Keratinocyte (primary cell): ENCODE measurements around the gene CEP120. TPM values are rescaled to one million over a fixed set of nuclear protein-coding genes. Genes with fewer than 3 reads are reported as not detected.

Source experiments
- DNase-seq: peaks from one replicate; pipeline ENCODE4 v3.0.0-alpha.2; 2011; ENCODE audit warnings: low read depth, missing footprints, low spot score
- FAIRE-seq: peaks from 2 replicates; lab custom pipeline; 2011; peaks lifted over from hg19 to GRCh38; lab: Jason Lieb, UNC
- H2AFZ ChIP-seq: 2 replicates; pipeline ENCODE4 v1.6.0; 2012; ENCODE audit warnings: low read length, control low read depth, inconsistent platforms; ENCODE audit not compliant: control insufficient read depth
- H3K27ac ChIP-seq: 2 replicates; pipeline ENCODE4 v1.5.1; 2011; ENCODE audit warnings: low read length; ENCODE audit not compliant: control insufficient read depth, insufficient read depth
- H3K27me3 ChIP-seq: 3 replicates; pipeline ENCODE4 v1.6.0; 2011; ENCODE audit warnings: low read length; ENCODE audit not compliant: control insufficient read depth, insufficient read depth; ENCODE audit errors: extremely low read depth
- H3K36me3 ChIP-seq, 2 experiments: 2 replicates in 1 of 2; 3 replicates in 1 of 2; pipeline ENCODE4 v1.5.1; 2011; ENCODE audit warnings: low read length in 2 of 2, mild to moderate bottlenecking in 1 of 2; ENCODE audit not compliant: control insufficient read depth in 2 of 2, insufficient read depth in 2 of 2; ENCODE audit errors: extremely low read depth in 1 of 2
- H3K4me1 ChIP-seq: 3 replicates; pipeline ENCODE4 v1.5.1; 2011; ENCODE audit warnings: low read length; ENCODE audit not compliant: control insufficient read depth, insufficient read depth; ENCODE audit errors: extremely low read depth
- H3K4me2 ChIP-seq: 3 replicates; pipeline ENCODE4 v1.6.0; 2011; ENCODE audit warnings: low read depth, low read length; ENCODE audit not compliant: control insufficient read depth, insufficient read depth; ENCODE audit errors: extremely low read depth
- H3K4me3 ChIP-seq, 3 experiments: fragments of 200-600 bp in 1 of 3; sonication (generic) in 1 of 3; 2 replicates in 2 of 3; 3 replicates in 1 of 3; pipeline ENCODE4 v1.5.1; 2011 to 2016; ENCODE audit warnings: low read length in 3 of 3, mild to moderate bottlenecking in 3 of 3, control low read depth in 2 of 3, inconsistent platforms in 1 of 3, low read depth in 1 of 3, mixed read lengths in 1 of 3, mixed run types in 1 of 3, moderate library complexity in 1 of 3; ENCODE audit not compliant: control insufficient read depth in 2 of 3, insufficient read depth in 2 of 3; ENCODE audit errors: extremely low read depth in 1 of 3
- H3K79me2 ChIP-seq: 2 replicates; pipeline ENCODE4 v1.6.0; 2012; ENCODE audit warnings: low read length; ENCODE audit not compliant: control insufficient read depth, insufficient read depth
- H3K9ac ChIP-seq: 3 replicates; pipeline ENCODE4 v1.6.0; 2011; ENCODE audit warnings: low read length; ENCODE audit not compliant: control insufficient read depth, insufficient read depth; ENCODE audit errors: extremely low read depth
- H3K9me1 ChIP-seq: 3 replicates; pipeline ENCODE4 v1.6.0; 2011; ENCODE audit warnings: low read length; ENCODE audit not compliant: control insufficient read depth, insufficient read depth; ENCODE audit errors: extremely low read depth
- H3K9me3 ChIP-seq: 2 replicates; pipeline ENCODE4 v1.5.1; 2012; ENCODE audit warnings: low read depth, low read length; ENCODE audit not compliant: control insufficient read depth
- H4K20me1 ChIP-seq: 3 replicates; pipeline ENCODE4 v1.6.0; 2011; ENCODE audit warnings: low read length; ENCODE audit not compliant: control insufficient read depth, insufficient read depth; ENCODE audit errors: extremely low read depth
- CTCF ChIP-seq, 3 experiments: IDR thresholded peaks in 1 of 3; conservative IDR thresholded peaks in 1 of 3; optimal IDR thresholded peaks in 1 of 3; 2 replicates in 2 of 3; 3 replicates in 1 of 3; pipeline versions ENCODE3 to v1.5.1; 2011; ENCODE audit warnings: low read length in 3 of 3, mild to moderate bottlenecking in 3 of 3, moderate library complexity in 2 of 3, control low read depth in 1 of 3, inconsistent platforms in 1 of 3; ENCODE audit not compliant: insufficient read depth in 2 of 3; ENCODE audit errors: extremely low read depth in 1 of 3
- EZH2 ChIP-seq: IDR thresholded peaks from one replicate; pipeline ENCODE4 v1.6.1; 2012; ENCODE audit warnings: inconsistent platforms, mild to moderate bottlenecking, low read length, moderate library complexity
- dilution Hi-C: fragments of 300-500 bp; cut with MboI; formaldehyde crosslinking; loops from one replicate; pipeline ENCODE4 v1.7.0; 2020; ENCODE audit warnings: low sequenced_read_pairs; ENCODE audit not compliant: extremely low pct_ligation_motif_present
- polyA plus RNA-seq, 5 experiments: library from polyadenylated mRNA; depleted of rRNA in 3 of 5; stranded (reverse) in 3 of 5; stranded (forward) in 1 of 5; unstranded in 1 of 5; fragments of >200 nt; gene quantifications; 1 replicate in 1 of 5; 2 replicates in 3 of 5; 3 replicates in 1 of 5; pipeline versions ENCODE4 v1.2.1 to v1.2.3, GENCODE V29; 2011 to 2012; ENCODE audit warnings: missing spikeins in 2 of 5, low read depth in 1 of 5, low replicate concordance in 1 of 5

Gene CEP120
- polyA plus RNA-seq, 1 donor (not counting 4 experiments of a cell fraction or from before 2014, with no cell fraction given), result 11.7 TPM

GRCh38 chr5:123367739-123368138, 55.5 kb downstream of the CEP120 start:
- H3K9me3 ChIP-seq, result no peaks in the 10 kb centered on the region
- H3K79me2 ChIP-seq, result no peaks in the 10 kb centered on the region
- TF ChIP-seq EZH2, result no peak
- peak in 1 of 3 experiments; percentile 13 for TF ChIP-seq CTCF (optimal IDR thresholded peaks at IDR 0.05 in 1 of 3, IDR thresholded peaks at IDR 0.05 in 1 of 3, conservative IDR thresholded peaks at IDR 0.05 in 1 of 3; ENCODE audit: extremely low read depth in 1 of 3, insufficient read depth in 2 of 3, low read length in 3 of 3)
- H2AFZ ChIP-seq, result no peak overlapping the region
- H3K9me1 ChIP-seq, result no peaks in the 10 kb centered on the region
- peaks cover 2 to 5% of the 10 kb centered on the region in 2 experiments for H3K36me3 ChIP-seq
- no peak overlapping the region for H3K4me2 ChIP-seq
- H3K27me3 ChIP-seq, result no peaks in the 10 kb centered on the region
- DNase-seq, result no peak
- FAIRE-seq, result no peak
- H3K27ac ChIP-seq, result no peak overlapping the region
- H4K20me1 ChIP-seq, result no peaks in the 10 kb centered on the region
- no peaks in the 10 kb centered on the region for H3K4me1 ChIP-seq
- no peak overlapping the region for H3K4me3 ChIP-seq
- dilution Hi-C loops, result no loop called here
- no peak overlapping the region for H3K9ac ChIP-seq

GRCh38 chr5:123365156-123365555, 58.0 kb downstream of the CEP120 start:
- H3K4me3 ChIP-seq, result no peak overlapping the region
- FAIRE-seq (no peak), DNase-seq (no peak)
- H3K9ac ChIP-seq, result no peak overlapping the region
- no peak overlapping the region for H3K4me2 ChIP-seq
- no peaks in the 10 kb centered on the region for H3K79me2 ChIP-seq
- no peaks in the 10 kb centered on the region for H3K27me3 ChIP-seq
- H3K36me3 ChIP-seq, result no peaks in the 10 kb centered on the region
- no peaks in the 10 kb centered on the region for H3K9me1 ChIP-seq
- dilution Hi-C loops, result no loop called here
- no peak for TF ChIP-seq CTCF (optimal IDR thresholded peaks at IDR 0.05 in 1 of 3, IDR thresholded peaks at IDR 0.05 in 1 of 3, conservative IDR thresholded peaks at IDR 0.05 in 1 of 3; ENCODE audit: extremely low read depth in 1 of 3, insufficient read depth in 2 of 3, low read length in 3 of 3)
- TF ChIP-seq EZH2, result no peak
- H3K4me1 ChIP-seq, result no peaks in the 10 kb centered on the region
- H4K20me1 ChIP-seq, result no peaks in the 10 kb centered on the region
- no peaks in the 10 kb centered on the region for H3K9me3 ChIP-seq
- no peak overlapping the region for H2AFZ ChIP-seq
- no peak overlapping the region for H3K27ac ChIP-seq
